ENCODE data around the gene GOLGA6L4.
"Not testable (repeated sequence)": the region's sequence is repeated elsewhere in the genome, so short reads cannot be mapped to it uniquely, and the experiment has no call there.

GRCh38 chr15:84246441-84246840 is 10.9 kb downstream of the GOLGA6L4 start:
- not testable (repeated sequence) for TF ChIP-seq RBM22 (IDR thresholded peaks at IDR 0.05; ENCODE audit: low read depth, low read length, poor library complexity, severe bottlenecking); ADNP (tag; IDR thresholded peaks at IDR 0.05); CHD4 (IDR thresholded peaks at IDR 0.05; ENCODE audit: insufficient read depth, insufficient replicate concordance, low read depth, low read length, poor library complexity, severe bottlenecking)
